ENCODE measurements around the gene MIA3. TPM values are rescaled to one million over a fixed set of nuclear protein-coding genes. Genes with fewer than 3 reads are reported as not detected.

MIA3 gene
- polyA plus RNA-seq, 1 of the 3 experiments (the other 2 are of a cell fraction), result 51.4 TPM

DNA sequence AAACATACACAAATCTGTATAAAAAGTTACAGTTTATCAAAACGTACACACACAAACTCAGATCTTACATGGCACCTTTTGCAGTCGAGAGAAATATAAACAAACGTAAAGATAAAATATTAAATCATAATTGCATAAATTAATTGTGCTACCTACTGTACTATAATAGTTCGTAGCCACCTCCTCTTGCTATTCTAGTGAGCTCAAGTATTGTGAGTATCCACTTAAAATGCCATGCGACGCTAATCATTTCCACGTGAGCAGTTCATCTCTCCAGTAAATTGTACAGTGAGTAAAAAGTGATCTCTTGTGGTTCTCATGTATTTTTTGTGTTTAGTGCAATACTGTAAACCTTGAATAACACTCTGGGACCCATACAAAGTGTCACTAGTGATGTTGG, 6.3 kb downstream of the MIA3 start (continued):
- no peak for TF ChIP-seq ELF1 (IDR thresholded peaks at IDR 0.05)

DNA sequence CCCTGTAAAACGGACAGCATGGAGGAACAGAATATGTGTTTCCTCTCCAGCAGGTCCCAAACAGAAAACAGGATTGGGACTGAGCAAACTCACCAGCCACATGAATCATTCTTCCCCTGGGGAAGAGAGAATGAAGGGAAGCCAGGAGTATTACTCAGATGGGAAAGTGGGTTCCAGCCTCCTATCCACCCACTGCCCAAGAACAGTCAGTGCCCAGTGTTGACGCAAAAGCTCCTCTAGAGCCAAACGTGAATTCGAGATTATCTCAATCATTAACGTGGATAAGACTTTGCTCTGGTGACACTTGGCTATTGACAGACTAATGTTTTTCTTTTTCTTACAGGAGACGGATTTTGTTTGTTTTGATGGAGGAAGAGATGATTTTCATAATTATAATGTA, 9.3 kb downstream of the MIA3 start:
- Histone ChIP-seq H3K9me2 (no peaks in the 10 kb centered on the region), H2AFZ (ENCODE audit: low read depth) (no peak overlapping the region), H3K4me3 (ENCODE audit: low read depth in 2 of 2, low read length in 1 of 2) (no peak overlapping the region), H3K9ac (no peak overlapping the region), H3K79me2 (ENCODE audit: insufficient read depth) (no peaks in the 10 kb centered on the region), H3K27ac (ENCODE audit: low read depth in 2 of 2, low read length in 1 of 2) (no peak overlapping the region), H3K36me3 (replicated peaks in 1 of 2; ENCODE audit: control insufficient read depth in 1 of 2, insufficient read depth in 2 of 2, low read length in 1 of 2) (peaks cover 54 to 87% of the 10 kb centered on the region in 2 experiments), H3K27me3 (ENCODE audit: insufficient read depth) (no peaks in the 10 kb centered on the region), H3K4me2 (no peak overlapping the region), H3F3A (replicated peaks; ENCODE audit: insufficient read depth) (no peaks in the 10 kb centered on the region), H3K9me3 (no peaks in the 10 kb centered on the region), H3K4me1 (ENCODE audit: control insufficient read depth in 1 of 2, insufficient read depth in 2 of 2, low read depth in 1 of 2, low read length in 1 of 2) (no peaks in the 10 kb centered on the region), H4K20me1 (ENCODE audit: insufficient read depth) (no peaks in the 10 kb centered on the region)
- POLR2A ChIA-PET, result no interaction called here
- no peak for DNase-seq
- CTCF ChIA-PET, result interaction anchor here (0.9 to 1.6 kb wide), 4 partner anchors 16 to 162 kb away, joined by 3 to 4 read pairs (median 4); no protein-coding TSS in a partner anchor
- TF ChIP-seq TEAD4 (IDR thresholded peaks at IDR 0.05; ENCODE audit: borderline replicate concordance, insufficient read depth) (no peak), CHD2 (IDR thresholded peaks at IDR 0.05; ENCODE audit: low read length, partially characterized antibody) (no peak), RXRA (IDR thresholded peaks at IDR 0.05; ENCODE audit: borderline replicate concordance, low read depth) (no peak), EP300 (IDR thresholded peaks at IDR 0.05; ENCODE audit: borderline replicate concordance in 1 of 2, low read depth in 1 of 2, low read length in 1 of 2) (no peak), TAF1 (IDR thresholded peaks at IDR 0.05; ENCODE audit: borderline replicate concordance, low read depth, low read length) (no peak), EZH2phosphoT487 (IDR thresholded peaks at IDR 0.05; ENCODE audit: borderline replicate concordance, low read depth) (no peak), FOXM1 (IDR thresholded peaks at IDR 0.05; ENCODE audit: low read depth) (no peak), POLR2AphosphoS5 (IDR thresholded peaks at IDR 0.05; ENCODE audit: low read depth, low read length) (no peak)
- TF ChIP-seq, protein P1, sequence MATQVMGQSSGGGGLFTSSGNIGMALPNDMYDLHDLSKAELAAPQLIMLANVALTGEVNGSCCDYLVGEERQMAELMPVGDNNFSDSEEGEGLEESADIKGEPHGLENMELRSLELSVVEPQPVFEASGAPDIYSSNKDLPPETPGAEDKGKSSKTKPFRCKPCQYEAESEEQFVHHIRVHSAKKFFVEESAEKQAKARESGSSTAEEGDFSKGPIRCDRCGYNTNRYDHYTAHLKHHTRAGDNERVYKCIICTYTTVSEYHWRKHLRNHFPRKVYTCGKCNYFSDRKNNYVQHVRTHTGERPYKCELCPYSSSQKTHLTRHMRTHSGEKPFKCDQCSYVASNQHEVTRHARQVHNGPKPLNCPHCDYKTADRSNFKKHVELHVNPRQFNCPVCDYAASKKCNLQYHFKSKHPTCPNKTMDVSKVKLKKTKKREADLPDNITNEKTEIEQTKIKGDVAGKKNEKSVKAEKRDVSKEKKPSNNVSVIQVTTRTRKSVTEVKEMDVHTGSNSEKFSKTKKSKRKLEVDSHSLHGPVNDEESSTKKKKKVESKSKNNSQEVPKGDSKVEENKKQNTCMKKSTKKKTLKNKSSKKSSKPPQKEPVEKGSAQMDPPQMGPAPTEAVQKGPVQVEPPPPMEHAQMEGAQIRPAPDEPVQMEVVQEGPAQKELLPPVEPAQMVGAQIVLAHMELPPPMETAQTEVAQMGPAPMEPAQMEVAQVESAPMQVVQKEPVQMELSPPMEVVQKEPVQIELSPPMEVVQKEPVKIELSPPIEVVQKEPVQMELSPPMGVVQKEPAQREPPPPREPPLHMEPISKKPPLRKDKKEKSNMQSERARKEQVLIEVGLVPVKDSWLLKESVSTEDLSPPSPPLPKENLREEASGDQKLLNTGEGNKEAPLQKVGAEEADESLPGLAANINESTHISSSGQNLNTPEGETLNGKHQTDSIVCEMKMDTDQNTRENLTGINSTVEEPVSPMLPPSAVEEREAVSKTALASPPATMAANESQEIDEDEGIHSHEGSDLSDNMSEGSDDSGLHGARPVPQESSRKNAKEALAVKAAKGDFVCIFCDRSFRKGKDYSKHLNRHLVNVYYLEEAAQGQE (IDR thresholded peaks at IDR 0.05; ENCODE audit: low read depth, low read length), result no peak
- TF ChIP-seq, protein P2, sequence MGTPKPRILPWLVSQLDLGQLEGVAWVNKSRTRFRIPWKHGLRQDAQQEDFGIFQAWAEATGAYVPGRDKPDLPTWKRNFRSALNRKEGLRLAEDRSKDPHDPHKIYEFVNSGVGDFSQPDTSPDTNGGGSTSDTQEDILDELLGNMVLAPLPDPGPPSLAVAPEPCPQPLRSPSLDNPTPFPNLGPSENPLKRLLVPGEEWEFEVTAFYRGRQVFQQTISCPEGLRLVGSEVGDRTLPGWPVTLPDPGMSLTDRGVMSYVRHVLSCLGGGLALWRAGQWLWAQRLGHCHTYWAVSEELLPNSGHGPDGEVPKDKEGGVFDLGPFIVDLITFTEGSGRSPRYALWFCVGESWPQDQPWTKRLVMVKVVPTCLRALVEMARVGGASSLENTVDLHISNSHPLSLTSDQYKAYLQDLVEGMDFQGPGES (IDR thresholded peaks at IDR 0.05; ENCODE audit: low read depth, low read length), result no peak
- 96% methylated on average over 6 of the region's 6 CpGs for WGBS (ENCODE audit: low lambda C conversion rate)
